Lower lobe of right lung (tissue), 2 donors: ENCODE measurements around the gene NSL1. TPM values are rescaled to one million over a fixed set of nuclear protein-coding genes. Genes with fewer than 3 reads are reported as not detected.

ENCODE experiments used
- ATAC-seq, 2 donors: fragments of 200-7000 bp; cut with Tn5 transposase; one replicate each; pipeline ENCODE4 v1.9.1; 2020 to 2022; ENCODE audit warnings: mild to moderate bottlenecking in 2 of 2, moderate library complexity in 2 of 2
- DNase-seq: peaks from one replicate; pipeline ENCODE4 v3.0.0-alpha.2; 2020
- H3K27ac ChIP-seq: fragments of 200-600 bp; one replicate; pipeline ENCODE4 v1.8.0; 2022
- H3K27me3 ChIP-seq: fragments of 200-600 bp; one replicate; pipeline ENCODE4 v1.8.0; 2022; ENCODE audit warnings: low read depth
- H3K36me3 ChIP-seq: fragments of 200-600 bp; one replicate; pipeline ENCODE4 v1.8.0; 2022; ENCODE audit warnings: mild to moderate bottlenecking
- H3K4me1 ChIP-seq: fragments of 200-600 bp; one replicate; pipeline ENCODE4 v1.8.0; 2022
- H3K4me3 ChIP-seq: fragments of 200-600 bp; one replicate; pipeline ENCODE4 v1.8.0; 2022; ENCODE audit warnings: mild to moderate bottlenecking
- H3K9me3 ChIP-seq: fragments of 200-600 bp; one replicate; pipeline ENCODE4 v1.8.0; 2022
- CTCF ChIP-seq: fragments of 200-600 bp; IDR thresholded peaks from one replicate; pipeline ENCODE4 v1.8.0; 2022; ENCODE audit warnings: antibody characterized with exemption, mild to moderate bottlenecking
- intact Hi-C: fragments of 100-400 bp; cut with DNase I; formaldehyde crosslinking; loops from one replicate; pipeline ENCODE4 v1.11.0; 2022
- total RNA-seq: library from RNA; stranded (reverse); fragmentation: NEBNext Ultra II Directional; extraction: Animal tissue kit (Norgen Biotek cat#: 25700); gene quantifications from one replicate; pipeline ENCODE4 v1.2.1, GENCODE V29; 2021
- donor health status: DM: no; HTN: yes; CAD: no; lungs with severe emphysema.

The NSL1 gene
- total RNA-seq, 1 donor from 2014 or later = 30.8 TPM

- ATAC-seq = peak; percentile 14 to 39
Observed at GRCh38 chr1:212794561-212795014, 3.0 kb upstream of the NSL1 start.

GRCh38 chr1:212792396-212792908, 875 bp upstream of the NSL1 start:
- H3K36me3 ChIP-seq = peaks cover 18% of the 10 kb centered on the region
- H3K9me3 ChIP-seq = no peaks in the 10 kb centered on the region
- intact Hi-C loops = no loop called here
- H3K27me3 ChIP-seq = no peaks in the 10 kb centered on the region
- TF ChIP-seq CTCF = no peak
- peak overlapping the region; percentile 93 for H3K27ac ChIP-seq
- peak overlapping the region; percentile 81 for H3K4me3 ChIP-seq
- DNase-seq (no peak), ATAC-seq (no peak)
- peaks cover 30% of the 10 kb centered on the region for H3K4me1 ChIP-seq

More at GRCh38 chr1:212794561-212795014, 3.0 kb upstream of the NSL1 start:
- Histone ChIP-seq H3K9me3 (no peaks in the 10 kb centered on the region), H3K36me3 (peaks cover 31% of the 10 kb centered on the region), H3K27me3 (no peaks in the 10 kb centered on the region), H3K27ac (peak overlapping the region; percentile 7), H3K4me1 (peaks cover 22% of the 10 kb centered on the region), H3K4me3 (no peak overlapping the region)
- intact Hi-C loops = no loop called here
- DNase-seq = no peak
- TF ChIP-seq CTCF = no peak

- Histone ChIP-seq H3K9me3 (no peaks in the 10 kb centered on the region), H3K27me3 (no peaks in the 10 kb centered on the region), H3K4me1 (peaks cover 30% of the 10 kb centered on the region), H3K27ac (peak overlapping the region; percentile 93), H3K4me3 (peak overlapping the region; percentile 81), H3K36me3 (peaks cover 13% of the 10 kb centered on the region)
- DNase-seq (no peak), ATAC-seq (peak; percentile 72 to 77)
- intact Hi-C loops = no loop called here
- TF ChIP-seq CTCF = no peak
Observed at GRCh38 chr1:212791261-212791675, 309 bp downstream of the NSL1 start.

GRCh38 chr1:212785871-212786270, 5.7 kb downstream of the NSL1 start:
- H3K4me1 ChIP-seq = peaks cover 15% of the 10 kb centered on the region
- no peak for DNase-seq
- no peaks in the 10 kb centered on the region for H3K27me3 ChIP-seq
- H3K9me3 ChIP-seq = no peaks in the 10 kb centered on the region
- H3K4me3 ChIP-seq = no peak overlapping the region
- intact Hi-C loops = no loop called here
- H3K27ac ChIP-seq = no peak overlapping the region
- TF ChIP-seq CTCF = no peak
- H3K36me3 ChIP-seq = peaks cover 53% of the 10 kb centered on the region
- no peak for ATAC-seq

- ATAC-seq (no peak), DNase-seq (no peak)
- intact Hi-C loops = no loop called here
- no peak overlapping the region for H3K27ac ChIP-seq
- no peaks in the 10 kb centered on the region for H3K27me3 ChIP-seq
- H3K9me3 ChIP-seq = no peaks in the 10 kb centered on the region
- no peak for TF ChIP-seq CTCF
- no peak overlapping the region for H3K4me3 ChIP-seq
- H3K4me1 ChIP-seq = peaks cover 4% of the 10 kb centered on the region
- H3K36me3 ChIP-seq = peaks cover 53% of the 10 kb centered on the region
Observed at GRCh38 chr1:212783976-212784375, 7.6 kb downstream of the NSL1 start.
